Measurements from ENCODE around the gene PCP4.

GRCh38 chr21:39935716-39936115 is 68.5 kb downstream of the PCP4 start:
- TF ChIP-seq CTCF (IDR thresholded peaks at IDR 0.05) (no peak), POLR2A (IDR thresholded peaks at IDR 0.05) (no peak)

Data from thyroid gland (tissue), 4 donors.